ENCODE results near the gene PKNOX2. TPM values are rescaled to one million over a fixed set of nuclear protein-coding genes. Genes with fewer than 3 reads are reported as not detected.
A peak's percentile ranks its signal among the peaks of the same experiment; 100 is the strongest.

The PKNOX2 gene
- total and polyA plus RNA-seq, 9 of the 15 experiments (the other 6 are each of a cell fraction or from before 2014, with no cell fraction given): not detected

DNA sequence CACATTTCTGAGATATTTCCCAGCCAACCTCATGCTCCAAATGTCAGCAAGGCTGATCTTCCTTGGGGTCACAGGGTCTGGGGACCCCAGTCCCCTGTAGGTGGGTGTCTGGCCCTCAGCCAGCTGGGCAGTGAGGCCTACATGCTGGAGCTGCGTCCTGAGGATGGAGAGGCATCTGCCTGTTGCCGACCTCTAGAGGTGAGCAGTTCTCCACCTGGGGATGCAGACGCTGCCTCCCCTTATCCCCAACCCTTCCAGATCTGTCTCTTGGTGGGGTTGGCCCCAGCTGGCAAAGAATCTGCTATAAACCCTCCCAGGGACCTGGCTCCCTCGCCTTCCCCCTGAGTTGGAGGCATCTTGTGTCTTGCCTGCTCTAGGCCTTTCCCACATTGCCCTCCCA, 79.6 kb downstream of the PKNOX2 start:
- CTCF ChIA-PET (ENCODE audit: low intra/inter-chr PET ratio): no interaction called here
- no peak overlapping the region for H3K4me2 ChIP-seq (ENCODE audit: insufficient read depth, low read length)
- ATAC-seq (no peak), DNase-seq (ENCODE audit: extremely low read depth in 1 of 4, low spot score in 3 of 4) (no peak), FAIRE-seq (no peak)
- no peak overlapping the region for H3K4me3 ChIP-seq
- H3K9ac ChIP-seq (ENCODE audit: insufficient read depth in 1 of 2, low read depth in 2 of 2, low read length in 2 of 2): peak overlapping the region in 1 of 2 experiments; percentile 58; a peak in 2 of 4 replicates
- H3K27ac ChIP-seq (ENCODE audit: extremely low read depth, low read depth, low read length): no peak overlapping the region
- intact Hi-C loops (cut with micrococcal nuclease): no loop called here
- no peak overlapping the region for H2AFZ ChIP-seq (ENCODE audit: low read depth, low read length)
- BruUV-seq (replicated peaks): no TSS peak
- H3K9me1 ChIP-seq (ENCODE audit: control insufficient read depth, insufficient read depth, low read length): no peaks in the 10 kb centered on the region
- no peak for TF ChIP-seq RBBP5 (IDR thresholded peaks at IDR 0.05; ENCODE audit: borderline replicate concordance, insufficient read depth, low read length, poor library complexity, severe bottlenecking)
- TF ChIP-seq POLR2B (IDR thresholded peaks at IDR 0.05; ENCODE audit: low read depth, partially characterized antibody): no peak
- TF ChIP-seq, protein P1, sequence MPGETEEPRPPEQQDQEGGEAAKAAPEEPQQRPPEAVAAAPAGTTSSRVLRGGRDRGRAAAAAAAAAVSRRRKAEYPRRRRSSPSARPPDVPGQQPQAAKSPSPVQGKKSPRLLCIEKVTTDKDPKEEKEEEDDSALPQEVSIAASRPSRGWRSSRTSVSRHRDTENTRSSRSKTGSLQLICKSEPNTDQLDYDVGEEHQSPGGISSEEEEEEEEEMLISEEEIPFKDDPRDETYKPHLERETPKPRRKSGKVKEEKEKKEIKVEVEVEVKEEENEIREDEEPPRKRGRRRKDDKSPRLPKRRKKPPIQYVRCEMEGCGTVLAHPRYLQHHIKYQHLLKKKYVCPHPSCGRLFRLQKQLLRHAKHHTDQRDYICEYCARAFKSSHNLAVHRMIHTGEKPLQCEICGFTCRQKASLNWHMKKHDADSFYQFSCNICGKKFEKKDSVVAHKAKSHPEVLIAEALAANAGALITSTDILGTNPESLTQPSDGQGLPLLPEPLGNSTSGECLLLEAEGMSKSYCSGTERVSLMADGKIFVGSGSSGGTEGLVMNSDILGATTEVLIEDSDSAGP (CRISPR knock-in tag; IDR thresholded peaks at IDR 0.05): no peak
- no peak for TF ChIP-seq PTRF (tag; IDR thresholded peaks at IDR 0.05)
- TF ChIP-seq, protein P2, sequence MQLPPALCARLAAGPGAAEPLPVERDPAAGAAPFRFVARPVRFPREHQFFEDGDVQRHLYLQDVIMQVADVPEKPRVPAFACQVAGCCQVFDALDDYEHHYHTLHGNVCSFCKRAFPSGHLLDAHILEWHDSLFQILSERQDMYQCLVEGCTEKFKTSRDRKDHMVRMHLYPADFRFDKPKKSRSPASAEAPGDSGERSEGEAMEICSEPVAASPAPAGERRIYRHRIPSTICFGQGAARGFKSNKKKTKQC (CRISPR knock-in tag; IDR thresholded peaks at IDR 0.05): no peak
- TF ChIP-seq NCOA2 (IDR thresholded peaks at IDR 0.05; ENCODE audit: partially characterized antibody in 2 of 2): no peak
- no peak for TF ChIP-seq MYNN (IDR thresholded peaks at IDR 0.05)
- no peak for TF ChIP-seq MYNN (CRISPR knock-in tag; IDR thresholded peaks at IDR 0.05)
- no peak for TF ChIP-seq CBFA2T2 (conservative IDR thresholded peaks at IDR 0.05)
- TF ChIP-seq NCOA6 (IDR thresholded peaks at IDR 0.05): no peak
- TF ChIP-seq CREM (IDR thresholded peaks at IDR 0.05; ENCODE audit: low read depth): no peak
- TF ChIP-seq TAF1 (IDR thresholded peaks at IDR 0.05; ENCODE audit: control insufficient read depth, extremely low read depth, insufficient read depth, low read length, severe bottlenecking): no peak
- TF ChIP-seq TARDBP (IDR thresholded peaks at IDR 0.05): no peak
- TF ChIP-seq CHD1 (IDR thresholded peaks at IDR 0.05; ENCODE audit: low read length): no peak
- no peak for TF ChIP-seq ZNF232 (CRISPR knock-in tag; IDR thresholded peaks at IDR 0.05)
- TF ChIP-seq ZEB2 (IDR thresholded peaks at IDR 0.05): no peak
- no peak for TF ChIP-seq ZBTB8A (IDR thresholded peaks at IDR 0.05; ENCODE audit: partially characterized antibody)
- no peak for TF ChIP-seq EHMT2 (IDR thresholded peaks at IDR 0.05)
- TF ChIP-seq MCM7 (IDR thresholded peaks at IDR 0.05): no peak
- TF ChIP-seq CHD2 (IDR thresholded peaks at IDR 0.05; ENCODE audit: low read depth, low read length): no peak
- no peaks in the 10 kb centered on the region for H3K79me2 ChIP-seq (ENCODE audit: control insufficient read depth, insufficient read depth, low read length)
- H4K20me1 ChIP-seq (replicated peaks; ENCODE audit: control insufficient read depth, insufficient read depth, low read length): no peaks in the 10 kb centered on the region; the same call in 1 of the 2 replicates
- no peaks in the 10 kb centered on the region for H3K36me3 ChIP-seq (ENCODE audit: control insufficient read depth, insufficient read depth, low read length)
- in situ Hi-C loops (cut with MboI): no loop called here
- H3K27me3 ChIP-seq (ENCODE audit: control insufficient read depth in 2 of 2, insufficient read depth in 2 of 2, low read length in 2 of 2): peaks cover 10 to 50% of the 10 kb centered on the region in 2 experiments; a peak in 4 of 5 replicates
- H3K4me1 ChIP-seq (replicated peaks in 1 of 2; ENCODE audit: control insufficient read depth in 2 of 2, insufficient read depth in 2 of 2, low read length in 2 of 2): no peaks in the 10 kb centered on the region
- 0% methylated on average over 4 of the region's 4 CpGs for WGBS (ENCODE audit: insufficient coverage, low coverage, missing lambda C conversion rate)
- no peaks in the 10 kb centered on the region for H3K9me3 ChIP-seq (replicated peaks; ENCODE audit: control insufficient read depth, insufficient read depth, low read depth, low read length)
- POLR2A ChIA-PET: interaction anchor here (0.7 kb wide), 2 partner anchors 9 to 102 kb away, joined by 3 read pairs; no protein-coding TSS in a partner anchor
